ENCODE data around the gene SBF2.
A peak's percentile ranks its signal among the peaks of the same experiment; 100 is the strongest.

The SBF2 gene

DNA sequence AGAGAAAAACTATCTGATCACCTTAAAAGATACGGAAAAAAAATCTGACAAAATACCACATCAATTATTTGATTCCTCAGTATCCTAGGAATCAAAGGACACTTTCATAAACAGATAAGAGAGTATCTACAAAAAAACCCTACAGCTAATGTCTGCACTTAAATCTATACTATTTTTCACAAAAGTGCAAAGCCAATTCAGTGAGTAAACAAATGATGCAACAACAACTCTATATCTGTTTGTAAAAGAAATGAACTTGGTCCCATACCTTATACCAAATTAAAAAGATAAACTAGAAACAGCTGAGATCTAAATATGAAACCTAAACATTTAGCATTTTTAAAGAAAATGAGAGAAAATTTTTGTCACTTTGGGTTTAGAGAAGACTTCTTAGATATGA, 366.3 kb downstream of the SBF2 start:
- in situ Hi-C loops (cut with HindIII; ENCODE audit: low sequenced_read_pairs) = no loop called here
- TF ChIP-seq, protein P1, sequence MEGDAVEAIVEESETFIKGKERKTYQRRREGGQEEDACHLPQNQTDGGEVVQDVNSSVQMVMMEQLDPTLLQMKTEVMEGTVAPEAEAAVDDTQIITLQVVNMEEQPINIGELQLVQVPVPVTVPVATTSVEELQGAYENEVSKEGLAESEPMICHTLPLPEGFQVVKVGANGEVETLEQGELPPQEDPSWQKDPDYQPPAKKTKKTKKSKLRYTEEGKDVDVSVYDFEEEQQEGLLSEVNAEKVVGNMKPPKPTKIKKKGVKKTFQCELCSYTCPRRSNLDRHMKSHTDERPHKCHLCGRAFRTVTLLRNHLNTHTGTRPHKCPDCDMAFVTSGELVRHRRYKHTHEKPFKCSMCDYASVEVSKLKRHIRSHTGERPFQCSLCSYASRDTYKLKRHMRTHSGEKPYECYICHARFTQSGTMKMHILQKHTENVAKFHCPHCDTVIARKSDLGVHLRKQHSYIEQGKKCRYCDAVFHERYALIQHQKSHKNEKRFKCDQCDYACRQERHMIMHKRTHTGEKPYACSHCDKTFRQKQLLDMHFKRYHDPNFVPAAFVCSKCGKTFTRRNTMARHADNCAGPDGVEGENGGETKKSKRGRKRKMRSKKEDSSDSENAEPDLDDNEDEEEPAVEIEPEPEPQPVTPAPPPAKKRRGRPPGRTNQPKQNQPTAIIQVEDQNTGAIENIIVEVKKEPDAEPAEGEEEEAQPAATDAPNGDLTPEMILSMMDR (IDR thresholded peaks at IDR 0.05; ENCODE audit: low read depth, low read length, missing control alignments) = no peak

DNA sequence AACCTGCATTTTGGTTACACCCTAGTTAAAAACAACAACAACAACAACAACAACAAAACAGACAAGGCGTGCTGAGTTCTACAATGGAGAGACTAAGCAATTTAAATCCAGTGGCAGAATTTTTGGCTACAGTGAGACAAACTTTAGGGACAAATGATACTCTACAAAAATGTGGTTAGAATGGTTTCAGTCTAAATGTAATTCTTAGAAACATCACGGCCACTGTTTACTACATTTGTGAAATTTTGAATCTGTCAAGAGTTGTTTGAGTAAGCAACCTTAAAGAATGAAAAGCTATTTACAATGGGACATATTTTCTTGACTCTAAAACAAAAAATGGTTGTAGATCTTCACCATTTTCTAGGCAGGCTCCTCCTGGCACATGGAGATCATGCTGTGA, 370.7 kb downstream of the SBF2 start:
- TF ChIP-seq, protein P1 (IDR thresholded peaks at IDR 0.05; ENCODE audit: low read depth, low read length, missing control alignments) = no peak
- in situ Hi-C loops (cut with HindIII; ENCODE audit: low sequenced_read_pairs) = no loop called here
- no peak for DNase-seq (ENCODE audit: low read depth)
- H3K4me3 ChIP-seq (ENCODE audit: low read depth, low read length) = no peak overlapping the region

More for the DNA sequence above, 366.3 kb downstream of the SBF2 start:
- H3K4me3 ChIP-seq (ENCODE audit: low read depth, low read length) = no peak overlapping the region
- no peak for DNase-seq (ENCODE audit: low read depth)

DNA sequence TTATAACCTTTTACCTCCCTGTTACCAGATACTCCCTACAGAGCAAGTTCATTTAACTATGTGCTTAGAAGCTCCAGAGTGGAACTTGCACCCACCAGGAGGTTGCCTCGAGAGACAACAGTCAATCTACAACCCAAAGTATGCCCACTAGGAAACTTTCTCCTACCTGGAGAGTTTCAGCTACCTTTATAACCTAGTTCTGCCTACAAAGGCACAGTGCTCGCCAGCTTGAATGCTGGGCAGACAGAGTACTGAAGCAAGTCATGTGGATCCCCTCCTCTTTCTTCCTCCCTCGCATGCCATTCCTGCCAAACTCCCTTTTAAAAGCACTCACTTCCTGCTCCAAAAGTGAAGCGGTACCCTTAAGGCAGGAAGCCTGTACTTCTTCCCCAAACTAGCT, 371.2 kb downstream of the SBF2 start:
- in situ Hi-C loops (cut with HindIII; ENCODE audit: low sequenced_read_pairs) = no loop called here
- TF ChIP-seq, protein P1 (IDR thresholded peaks at IDR 0.05; ENCODE audit: low read depth, low read length, missing control alignments) = no peak
- H3K4me3 ChIP-seq (ENCODE audit: low read depth, low read length) = no peak overlapping the region
- DNase-seq (ENCODE audit: low read depth) = no peak

DNA sequence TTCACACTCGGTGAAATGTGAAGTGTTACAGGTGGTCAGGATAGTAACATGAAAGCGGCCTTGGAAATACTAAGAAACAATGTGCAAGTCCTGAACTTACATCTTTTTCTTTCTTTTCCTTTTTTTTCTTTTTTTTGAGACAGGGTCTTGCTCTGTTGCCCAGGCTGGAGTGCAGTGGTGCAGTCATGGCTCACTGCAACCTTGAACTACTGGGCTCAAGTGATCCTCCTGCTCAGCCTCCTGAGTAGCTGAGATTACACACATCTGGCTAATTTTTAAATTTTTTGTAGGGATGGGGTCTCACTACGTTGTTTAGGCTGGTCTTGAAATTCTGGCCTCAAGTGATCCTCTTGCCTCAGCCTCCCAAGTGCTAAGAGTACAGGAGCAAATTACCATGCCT, 377.5 kb downstream of the SBF2 start:
- in situ Hi-C loops (cut with HindIII; ENCODE audit: low sequenced_read_pairs) = no loop called here
- no peak for DNase-seq (ENCODE audit: low read depth)
- TF ChIP-seq, protein P1 (IDR thresholded peaks at IDR 0.05; ENCODE audit: low read depth, low read length, missing control alignments) = no peak
- no peak overlapping the region for H3K4me3 ChIP-seq (ENCODE audit: low read depth, low read length)

DNA sequence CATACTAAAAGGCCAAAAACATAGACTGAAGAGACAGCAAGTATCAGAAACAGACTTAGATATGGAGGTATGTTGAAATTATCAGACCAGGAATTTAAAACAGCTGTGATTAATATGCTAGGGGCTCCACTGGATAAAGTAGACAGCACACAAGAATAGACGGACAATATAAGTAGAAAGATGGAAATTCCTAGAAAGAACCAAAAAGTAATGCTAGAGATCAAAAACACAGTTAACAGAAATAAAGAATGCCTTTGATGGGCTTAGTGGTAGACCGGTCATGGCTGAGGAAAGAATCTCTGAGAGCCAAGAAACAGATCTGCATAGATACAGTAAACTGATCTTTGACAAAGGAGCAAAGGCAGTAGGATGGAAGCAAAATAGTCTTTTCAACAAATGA, 380.0 kb downstream of the SBF2 start:
- no peak for DNase-seq (ENCODE audit: low read depth)
- TF ChIP-seq, protein P1 (IDR thresholded peaks at IDR 0.05; ENCODE audit: low read depth, low read length, missing control alignments) = no peak
- in situ Hi-C loops (cut with HindIII; ENCODE audit: low sequenced_read_pairs) = no loop called here
- no peak overlapping the region for H3K4me3 ChIP-seq (ENCODE audit: low read depth, low read length)

DNA sequence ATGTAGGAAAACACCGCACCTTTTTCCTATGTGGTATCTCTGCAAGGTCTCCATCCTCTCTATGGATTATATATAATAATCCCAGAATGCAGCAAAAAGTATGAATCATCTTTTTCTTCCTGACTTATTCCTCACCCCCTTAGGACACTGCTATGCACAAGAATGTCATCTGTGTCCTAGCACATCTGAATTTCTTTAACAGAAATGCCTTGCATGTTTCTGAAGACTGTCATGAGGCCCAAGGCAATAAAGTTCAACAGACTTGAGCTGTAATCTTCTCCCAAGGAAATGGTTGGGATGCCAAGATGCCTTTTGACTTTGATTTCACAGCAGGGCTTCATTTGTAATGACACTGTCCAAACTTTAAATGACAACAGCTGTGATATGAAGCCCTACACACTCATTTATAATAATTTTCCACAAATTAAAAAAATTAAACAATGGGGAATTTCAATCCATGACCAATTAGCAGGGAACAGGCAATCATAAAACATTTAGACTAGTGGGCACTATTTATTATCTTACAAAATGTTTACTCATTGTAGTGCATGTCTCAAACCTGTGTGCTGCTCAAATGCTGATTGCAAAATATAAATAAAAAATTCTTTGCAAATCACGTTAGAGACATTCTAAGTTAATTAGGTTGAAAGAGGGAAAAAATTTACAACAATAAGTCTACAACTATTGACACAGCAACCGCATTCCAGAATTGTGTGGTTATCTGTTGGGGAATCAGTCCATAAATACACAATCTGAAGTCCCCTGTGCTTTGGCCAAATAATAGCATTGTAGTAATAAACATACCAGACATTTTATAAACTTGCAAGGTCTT, 387.8 kb downstream of the SBF2 start:
- peak; percentile 62 for DNase-seq (ENCODE audit: low read depth)
- TF ChIP-seq, protein P1 (IDR thresholded peaks at IDR 0.05; ENCODE audit: low read depth, low read length, missing control alignments) = no peak
- in situ Hi-C loops (cut with HindIII; ENCODE audit: low sequenced_read_pairs) = no loop called here
- H3K4me3 ChIP-seq (ENCODE audit: low read depth, low read length) = no peak overlapping the region
